HL-60 (cell line): ENCODE data around the gene TFE3.

Experiments used
- DNase-seq, 2 experiments: peaks; one replicate each; pipeline ENCODE4 v3.0.0-alpha.2; 2010 to 2020; ENCODE audit warnings: low read depth in 1 of 2, low spot score in 1 of 2
- H3K27ac ChIP-seq: fragments of 250-450 bp; sonication (Bioruptor Pico); replicated peaks from 2 replicates; pipeline ENCODE4 v1.5.1; 2020; ENCODE audit warnings: mild to moderate bottlenecking, moderate library complexity
- H3K27me3 ChIP-seq: fragments of 250-450 bp; sonication (Bioruptor Pico); 2 replicates; pipeline ENCODE4 v1.5.1; 2021; ENCODE audit warnings: mild to moderate bottlenecking, moderate library complexity; ENCODE audit not compliant: insufficient read depth, poor library complexity, severe bottlenecking
- H3K4me3 ChIP-seq: replicated peaks from 2 replicates; pipeline ENCODE4 v1.5.1; 2011; ENCODE audit warnings: mild to moderate bottlenecking, control low read depth, low read length; ENCODE audit not compliant: insufficient read depth
- GABPA ChIP-seq: IDR thresholded peaks from 2 replicates; pipeline ENCODE4 v1.6.1; 2012; ENCODE audit warnings: low read depth
- POLR2AphosphoS5 ChIP-seq: IDR thresholded peaks from 2 replicates; pipeline ENCODE4 v1.6.1; 2012; ENCODE audit warnings: low read depth
- SPI1 ChIP-seq: IDR thresholded peaks from 2 replicates; pipeline ENCODE4 v1.6.1; 2012; ENCODE audit warnings: low read depth, mild to moderate bottlenecking, borderline replicate concordance
- TF ChIP-seq, protein P1 (sequence below): IDR thresholded peaks from one replicate; pipeline ENCODE4 v1.5.1; 2011; ENCODE audit warnings: low read length, control low read depth, inconsistent platforms; ENCODE audit not compliant: insufficient read depth
- TF ChIP-seq, protein P2 (sequence below): IDR thresholded peaks from 2 replicates; pipeline ENCODE4 v1.6.1; 2012; ENCODE audit warnings: low read depth; ENCODE audit not compliant: insufficient replicate concordance

The TFE3 gene

DNA sequence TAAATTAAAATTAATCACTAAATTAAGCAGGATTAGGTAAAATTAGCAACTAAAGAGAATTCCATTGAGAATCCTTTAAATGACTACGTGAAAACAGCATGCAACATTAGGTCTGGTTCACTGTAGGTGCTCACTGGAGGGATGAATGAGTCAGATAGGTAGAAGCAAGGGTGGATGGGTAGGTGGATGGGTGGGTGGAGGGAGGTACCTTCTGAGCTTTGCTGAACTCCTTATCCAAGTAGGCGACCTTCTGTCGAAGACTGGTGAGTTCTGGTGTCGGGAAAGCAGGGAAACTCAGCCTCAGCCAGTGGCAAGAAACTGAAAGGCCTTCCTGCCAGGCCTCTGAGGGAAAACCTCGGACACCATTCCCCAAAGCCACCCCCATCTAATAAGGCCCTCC lies 44.1 kb downstream of the TFE3 start:
- Histone ChIP-seq H3K27me3 (no peaks in the 10 kb centered on the region), H3K4me3 (no peak overlapping the region), H3K27ac (no peak overlapping the region)
- TF ChIP-seq GABPA: no peak
- TF ChIP-seq, protein P1, sequence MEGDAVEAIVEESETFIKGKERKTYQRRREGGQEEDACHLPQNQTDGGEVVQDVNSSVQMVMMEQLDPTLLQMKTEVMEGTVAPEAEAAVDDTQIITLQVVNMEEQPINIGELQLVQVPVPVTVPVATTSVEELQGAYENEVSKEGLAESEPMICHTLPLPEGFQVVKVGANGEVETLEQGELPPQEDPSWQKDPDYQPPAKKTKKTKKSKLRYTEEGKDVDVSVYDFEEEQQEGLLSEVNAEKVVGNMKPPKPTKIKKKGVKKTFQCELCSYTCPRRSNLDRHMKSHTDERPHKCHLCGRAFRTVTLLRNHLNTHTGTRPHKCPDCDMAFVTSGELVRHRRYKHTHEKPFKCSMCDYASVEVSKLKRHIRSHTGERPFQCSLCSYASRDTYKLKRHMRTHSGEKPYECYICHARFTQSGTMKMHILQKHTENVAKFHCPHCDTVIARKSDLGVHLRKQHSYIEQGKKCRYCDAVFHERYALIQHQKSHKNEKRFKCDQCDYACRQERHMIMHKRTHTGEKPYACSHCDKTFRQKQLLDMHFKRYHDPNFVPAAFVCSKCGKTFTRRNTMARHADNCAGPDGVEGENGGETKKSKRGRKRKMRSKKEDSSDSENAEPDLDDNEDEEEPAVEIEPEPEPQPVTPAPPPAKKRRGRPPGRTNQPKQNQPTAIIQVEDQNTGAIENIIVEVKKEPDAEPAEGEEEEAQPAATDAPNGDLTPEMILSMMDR: no peak
- no peak for TF ChIP-seq SPI1
- TF ChIP-seq, protein P2, sequence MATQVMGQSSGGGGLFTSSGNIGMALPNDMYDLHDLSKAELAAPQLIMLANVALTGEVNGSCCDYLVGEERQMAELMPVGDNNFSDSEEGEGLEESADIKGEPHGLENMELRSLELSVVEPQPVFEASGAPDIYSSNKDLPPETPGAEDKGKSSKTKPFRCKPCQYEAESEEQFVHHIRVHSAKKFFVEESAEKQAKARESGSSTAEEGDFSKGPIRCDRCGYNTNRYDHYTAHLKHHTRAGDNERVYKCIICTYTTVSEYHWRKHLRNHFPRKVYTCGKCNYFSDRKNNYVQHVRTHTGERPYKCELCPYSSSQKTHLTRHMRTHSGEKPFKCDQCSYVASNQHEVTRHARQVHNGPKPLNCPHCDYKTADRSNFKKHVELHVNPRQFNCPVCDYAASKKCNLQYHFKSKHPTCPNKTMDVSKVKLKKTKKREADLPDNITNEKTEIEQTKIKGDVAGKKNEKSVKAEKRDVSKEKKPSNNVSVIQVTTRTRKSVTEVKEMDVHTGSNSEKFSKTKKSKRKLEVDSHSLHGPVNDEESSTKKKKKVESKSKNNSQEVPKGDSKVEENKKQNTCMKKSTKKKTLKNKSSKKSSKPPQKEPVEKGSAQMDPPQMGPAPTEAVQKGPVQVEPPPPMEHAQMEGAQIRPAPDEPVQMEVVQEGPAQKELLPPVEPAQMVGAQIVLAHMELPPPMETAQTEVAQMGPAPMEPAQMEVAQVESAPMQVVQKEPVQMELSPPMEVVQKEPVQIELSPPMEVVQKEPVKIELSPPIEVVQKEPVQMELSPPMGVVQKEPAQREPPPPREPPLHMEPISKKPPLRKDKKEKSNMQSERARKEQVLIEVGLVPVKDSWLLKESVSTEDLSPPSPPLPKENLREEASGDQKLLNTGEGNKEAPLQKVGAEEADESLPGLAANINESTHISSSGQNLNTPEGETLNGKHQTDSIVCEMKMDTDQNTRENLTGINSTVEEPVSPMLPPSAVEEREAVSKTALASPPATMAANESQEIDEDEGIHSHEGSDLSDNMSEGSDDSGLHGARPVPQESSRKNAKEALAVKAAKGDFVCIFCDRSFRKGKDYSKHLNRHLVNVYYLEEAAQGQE: no peak
- no peak for TF ChIP-seq POLR2AphosphoS5
- DNase-seq: no peak

DNA sequence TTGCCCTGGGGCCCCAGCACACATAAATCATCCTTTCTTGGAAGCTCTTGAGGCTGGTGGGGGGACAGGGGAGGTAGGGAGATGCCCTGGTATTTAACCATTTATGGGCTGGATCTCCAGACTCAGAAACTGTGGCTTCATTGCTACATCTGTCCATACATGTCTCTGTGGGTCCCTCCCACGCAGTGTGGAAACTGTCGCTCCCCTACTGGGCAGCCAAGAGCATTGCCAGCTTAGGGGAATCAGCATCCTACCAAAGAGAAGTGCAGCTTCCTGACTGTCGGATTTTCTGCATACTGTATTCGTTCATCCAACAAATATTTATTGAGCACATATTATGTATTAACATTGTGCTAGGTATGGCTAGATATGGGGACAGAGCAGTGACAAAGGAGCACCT lies 44.8 kb downstream of the TFE3 start:
- TF ChIP-seq, protein P2: no peak
- TF ChIP-seq, protein P1: peak; percentile 27
- TF ChIP-seq GABPA: no peak
- no peak overlapping the region for H3K27ac ChIP-seq
- H3K4me3 ChIP-seq: no peak overlapping the region
- H3K27me3 ChIP-seq: no peaks in the 10 kb centered on the region
- DNase-seq: peak; percentile 14 to 43

DNA sequence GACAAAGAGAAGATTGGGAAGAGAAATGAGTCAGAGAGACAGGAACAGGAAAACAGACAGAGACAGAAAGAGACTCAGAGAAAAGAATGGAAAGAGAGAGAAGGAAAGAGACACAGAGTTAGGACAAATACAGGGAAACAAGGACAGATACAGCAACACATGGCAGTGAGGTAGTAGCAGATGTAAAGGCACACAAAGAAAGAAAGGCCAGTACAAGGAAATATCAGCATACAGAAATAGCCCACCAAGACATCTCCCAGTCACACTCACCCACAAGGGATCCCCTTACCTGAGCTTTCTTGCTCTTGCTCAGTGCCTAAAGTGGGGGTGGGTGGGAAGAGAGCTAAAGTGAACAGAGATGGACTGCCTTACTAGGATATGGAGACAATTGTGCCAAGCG lies 45.3 kb downstream of the TFE3 start:
- no peak for DNase-seq
- Histone ChIP-seq H3K4me3 (no peak overlapping the region), H3K27me3 (no peaks in the 10 kb centered on the region), H3K27ac (no peak overlapping the region)
- TF ChIP-seq, protein P1: no peak
- TF ChIP-seq, protein P2: no peak
- TF ChIP-seq GABPA: no peak
- no peak for TF ChIP-seq SPI1
- no peak for TF ChIP-seq POLR2AphosphoS5
